HPDE6-E6E7 (cell line): ENCODE measurements around the gene CTU1.
A peak's percentile ranks its signal among the peaks of the same experiment; 100 is the strongest.
"Not testable (repeated sequence)": the region's sequence is repeated elsewhere in the genome, so short reads cannot be mapped to it uniquely, and the experiment has no call there.

ENCODE experiments used
- DNase-seq: peaks from one replicate; pipeline ENCODE4 v3.0.0; 2011; ENCODE audit warnings: missing footprints; ENCODE audit errors: extremely low spot score

Gene CTU1

DNA sequence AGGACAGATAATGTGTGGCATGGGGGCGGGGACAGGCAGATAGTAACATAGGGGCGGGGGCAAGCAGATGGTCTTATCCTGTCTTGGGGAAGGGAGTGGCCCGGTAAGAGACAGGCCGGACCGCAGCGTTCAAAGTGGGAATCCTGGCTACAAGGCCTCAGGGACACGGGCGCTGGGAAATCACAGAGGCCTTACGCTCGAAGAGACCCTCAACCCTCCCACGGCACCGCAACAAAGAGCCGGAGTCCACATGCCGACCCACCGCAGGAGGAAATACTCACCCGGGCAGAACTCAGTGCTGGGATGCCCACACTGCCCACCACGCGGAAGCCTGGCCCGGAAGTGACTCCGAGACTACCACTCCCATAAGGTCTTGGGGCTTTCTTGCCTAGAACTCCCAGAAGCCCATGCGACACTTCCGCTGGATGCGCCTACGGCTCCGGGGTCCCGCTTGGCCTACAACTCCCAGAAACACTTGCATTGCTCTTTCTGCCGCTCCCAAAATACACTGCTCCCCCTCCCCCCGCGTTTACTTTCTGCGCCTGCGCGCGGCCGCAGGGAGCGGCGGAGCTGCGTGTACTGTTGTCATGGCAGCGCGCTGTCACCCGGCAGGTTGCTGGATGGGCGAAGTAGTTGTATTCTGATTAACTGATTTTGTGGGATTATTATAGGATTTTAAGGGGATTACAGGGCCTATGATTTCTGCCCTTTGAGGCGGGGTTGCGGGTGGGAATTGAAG is at the start of gene CTU1:
TSS of gene CTU1 (minus strand) at position 344 of the 739 bp plus-strand sequence. CDS start 3,840 bp downstream, outside the sequence.
- DNase-seq = peak; percentile 98

DNA sequence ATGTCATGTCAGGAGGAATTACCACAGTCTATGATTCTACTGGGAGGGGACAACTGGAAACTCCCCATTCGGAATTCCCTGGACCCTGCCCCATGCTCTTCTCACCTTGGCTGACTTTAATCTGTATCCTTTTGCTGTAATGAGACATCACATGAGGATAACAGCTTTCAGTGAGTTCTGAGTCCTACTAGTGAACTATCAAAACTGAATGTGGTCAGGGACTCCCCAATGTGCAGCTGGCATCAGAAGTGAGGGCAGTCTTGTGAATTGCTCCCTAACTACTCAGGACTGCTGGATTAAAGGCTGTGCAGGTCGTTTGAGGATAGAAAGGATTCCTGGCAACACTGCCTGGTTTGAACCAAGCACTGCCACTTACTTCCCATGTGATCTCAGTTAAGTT is 49.1 kb upstream of the CTU1 start:
- no peak for DNase-seq

DNA sequence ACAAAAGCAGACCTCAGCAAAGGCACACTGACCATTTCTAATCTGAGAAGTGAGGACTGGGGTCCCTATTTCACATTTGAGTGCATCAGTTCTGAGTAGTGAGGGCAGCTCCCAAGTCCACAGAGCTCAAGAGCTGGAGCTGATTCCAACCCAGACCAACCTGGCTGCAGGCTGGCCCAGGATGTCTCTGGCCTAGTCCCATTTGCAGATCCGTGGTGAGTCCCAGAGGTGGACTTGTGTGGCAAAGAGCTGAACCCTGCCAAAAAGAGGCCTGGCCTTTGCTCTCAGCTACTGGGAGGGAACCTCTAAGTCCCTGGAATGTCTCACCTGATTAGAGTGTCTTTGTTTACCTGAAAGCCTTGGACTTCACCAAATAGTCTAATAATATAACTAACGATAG is 48.5 kb upstream of the CTU1 start:
- DNase-seq = no peak

DNA sequence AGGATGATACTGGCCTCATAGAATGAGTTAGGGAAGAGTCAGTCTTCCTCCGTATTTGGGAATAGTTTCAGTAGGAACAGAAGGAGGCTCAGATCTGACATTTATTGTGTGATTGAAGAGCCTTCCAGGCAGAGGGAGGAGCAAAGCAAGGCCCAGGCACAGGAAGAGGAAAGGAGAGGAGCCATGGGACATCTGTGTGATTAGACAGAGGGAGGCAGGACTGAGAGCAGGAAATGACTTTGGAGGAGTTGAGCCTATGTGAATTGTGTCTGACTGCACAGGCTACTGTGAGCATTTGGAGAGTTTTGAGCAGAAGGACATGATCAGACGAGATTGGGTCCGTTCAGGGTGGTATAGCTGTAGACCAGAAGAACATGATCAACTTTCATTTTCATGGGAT is 42.4 kb upstream of the CTU1 start:
- DNase-seq = no peak

- no peak for DNase-seq
These were observed 40.4 kb upstream of the CTU1 start for GRCh38 chr19:51148580-51148979.

DNA sequence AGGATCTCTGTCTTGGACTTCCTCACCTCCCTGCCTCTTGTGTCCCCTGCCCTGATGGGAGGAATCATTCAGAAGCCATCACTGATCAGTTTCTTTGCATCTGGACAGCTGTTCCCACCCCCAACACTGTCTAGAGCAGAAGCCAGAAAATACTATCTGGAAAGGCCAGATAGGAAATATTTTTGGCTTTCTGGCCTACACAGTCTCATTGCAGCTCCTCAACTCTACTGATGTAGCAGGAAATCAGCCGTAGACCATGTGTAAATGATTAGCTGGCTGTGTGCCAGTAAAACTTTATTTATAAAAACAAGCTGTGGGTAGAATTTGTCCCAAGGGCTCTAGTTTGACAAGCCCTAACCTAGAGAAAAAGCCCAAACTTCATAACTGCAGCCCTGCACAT is 39.5 kb upstream of the CTU1 start:
- DNase-seq = no peak

DNA sequence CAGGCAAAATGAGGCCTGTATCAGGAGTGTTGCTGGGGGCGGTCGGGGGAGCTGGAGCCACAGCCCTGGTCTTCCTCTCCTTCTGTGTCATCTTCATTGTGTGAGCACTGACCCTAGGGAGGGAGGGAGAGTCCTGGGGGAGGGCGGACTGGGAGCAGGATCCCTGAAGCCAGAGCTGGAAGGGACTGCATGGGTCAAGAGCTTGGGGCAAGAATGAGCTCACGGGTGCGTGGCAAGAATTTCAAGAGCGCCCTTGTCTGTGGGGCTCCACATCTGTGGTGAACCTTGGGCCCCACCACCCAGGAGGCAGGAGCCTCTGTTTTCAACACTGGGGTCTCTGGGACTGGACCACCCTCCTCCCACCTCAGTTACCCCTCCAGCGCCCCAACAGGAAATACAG is 38.5 kb upstream of the CTU1 start:
- DNase-seq = no peak

GRCh38 chr19:51145916-51146493 is 37.8 kb upstream of the CTU1 start:
- no peak for DNase-seq

GRCh38 chr19:51144482-51145045 is 36.4 kb upstream of the CTU1 start:
- no peak for DNase-seq

DNA sequence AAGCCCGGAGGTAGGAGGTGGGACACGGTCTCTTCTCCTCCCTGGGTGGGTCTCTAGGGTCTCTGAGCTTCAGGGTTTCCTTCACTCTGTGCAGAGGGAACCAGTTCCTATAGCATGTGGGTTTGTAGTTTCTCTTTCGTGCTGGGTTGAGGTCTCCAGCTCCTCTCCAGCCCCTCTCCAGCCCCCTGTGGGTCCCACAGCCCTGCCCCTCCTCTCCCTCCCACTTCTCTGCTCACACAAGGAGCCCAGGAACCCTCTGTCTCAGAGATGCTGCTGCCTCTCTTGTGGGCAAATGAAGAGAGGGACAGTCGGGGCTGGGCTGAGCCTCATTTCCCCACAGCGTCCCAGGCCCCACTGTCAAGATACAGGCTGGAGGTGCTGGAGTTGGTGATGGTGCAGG is 35.3 kb upstream of the CTU1 start:
- no peak for DNase-seq

DNA sequence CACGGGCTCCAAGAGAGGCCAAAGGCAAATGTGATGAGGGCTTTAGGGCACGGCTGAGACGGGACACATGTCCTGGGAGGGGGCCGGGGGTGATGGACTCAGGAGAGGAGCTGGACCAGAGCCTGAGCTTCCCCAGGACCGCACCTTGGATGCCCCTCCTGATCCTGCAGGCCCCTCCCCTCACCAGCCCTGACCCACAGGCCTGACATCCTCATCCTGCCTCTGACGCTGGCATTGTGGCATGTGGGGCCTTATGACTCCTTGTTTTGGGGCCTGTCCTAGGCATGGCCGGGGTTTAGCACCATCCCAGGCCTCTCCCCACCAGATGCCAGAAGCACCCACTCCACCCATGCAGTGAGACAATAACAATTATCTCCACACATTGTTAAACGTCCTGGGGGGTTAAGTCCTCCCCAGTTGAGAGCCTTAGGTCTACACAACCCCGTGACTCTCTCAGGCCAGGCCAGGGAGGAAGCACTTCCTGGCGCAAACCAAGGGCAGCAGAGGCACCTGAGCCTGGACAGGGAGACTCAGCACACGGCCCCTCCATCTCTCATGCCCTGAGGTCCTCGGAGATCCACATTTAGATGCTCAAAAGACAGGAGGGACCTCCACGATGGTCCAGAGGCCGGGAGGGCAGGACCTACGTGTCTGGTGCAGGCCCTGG is 34.7 kb upstream of the CTU1 start:
- DNase-seq = not testable (repeated sequence)

GRCh38 chr19:51142119-51142518 is 33.9 kb upstream of the CTU1 start, which contains the start of gene SIGLEC7:
SIGLEC7 (plus strand) TSS chr19:51142301; CDS start chr19:51142370, 69 bp downstream.
- DNase-seq = no peak

GRCh38 chr19:51141181-51141580 is 33.0 kb upstream of the CTU1 start:
- no peak for DNase-seq

- no peak for DNase-seq
These were observed 32.2 kb upstream of the CTU1 start for GRCh38 chr19:51140441-51140840.

GRCh38 chr19:51139299-51140014 is 31.2 kb upstream of the CTU1 start:
- DNase-seq = no peak

- no peak for DNase-seq
These were observed 30.4 kb upstream of the CTU1 start for GRCh38 chr19:51138549-51138979.

GRCh38 chr19:51137792-51138425 is 29.7 kb upstream of the CTU1 start:
- DNase-seq = no peak

GRCh38 chr19:51136851-51137551 is 28.8 kb upstream of the CTU1 start:
- DNase-seq = no peak

GRCh38 chr19:51135986-51136762 is 28.0 kb upstream of the CTU1 start:
- no peak for DNase-seq

DNA sequence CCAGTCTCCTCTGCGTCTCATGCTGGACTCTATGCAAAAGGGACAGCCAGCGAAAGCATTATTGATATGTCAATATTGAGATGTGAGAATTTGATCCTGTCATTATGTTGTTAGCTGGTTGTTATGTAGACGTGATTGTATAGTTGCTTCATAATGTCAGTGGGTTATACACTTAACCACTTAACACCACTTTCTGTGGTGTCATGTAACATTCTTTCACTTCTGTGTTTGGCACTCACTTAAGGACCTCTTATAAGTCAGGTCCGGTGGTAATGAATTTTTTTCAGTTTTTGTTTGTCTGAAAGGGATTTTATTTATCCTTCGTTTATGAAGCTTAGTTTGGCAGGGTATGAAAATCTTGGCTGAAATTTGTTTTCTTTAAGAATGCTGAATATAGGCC is 26.8 kb upstream of the CTU1 start:
- no peak for DNase-seq
